NB4 (cell line): ENCODE measurements around the gene SERPINE3.

Experiments
- POLR2A ChIP-seq: IDR thresholded peaks from 2 replicates; pipeline ENCODE4 v1.6.1; 2011; ENCODE audit warnings: mild to moderate bottlenecking; ENCODE audit not compliant: insufficient read length; ENCODE audit errors: extremely low read depth
- TF ChIP-seq, protein P1 (sequence below): IDR thresholded peaks from one replicate; pipeline ENCODE4 v1.5.1; 2012; ENCODE audit warnings: low read depth, low read length

DNA sequence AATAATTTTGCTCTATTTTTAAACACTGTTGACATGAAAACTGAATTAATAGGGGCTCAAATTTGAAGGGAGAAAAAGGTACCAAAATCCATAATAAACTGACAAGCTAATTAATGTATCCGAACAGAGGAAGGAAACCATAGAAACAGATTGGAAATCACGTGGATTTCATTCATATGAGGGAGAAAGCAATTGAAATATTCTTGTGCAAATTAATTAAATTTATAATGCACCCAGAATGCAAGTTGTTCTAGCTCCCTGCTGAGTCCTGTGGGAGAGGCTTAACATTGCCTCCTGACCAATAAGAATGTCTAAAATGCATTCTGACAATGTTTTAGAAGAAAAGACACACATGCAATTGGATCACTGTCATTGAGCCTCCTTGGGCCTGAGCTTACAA is 17.7 kb upstream of the SERPINE3 start:
- TF ChIP-seq, protein P1, sequence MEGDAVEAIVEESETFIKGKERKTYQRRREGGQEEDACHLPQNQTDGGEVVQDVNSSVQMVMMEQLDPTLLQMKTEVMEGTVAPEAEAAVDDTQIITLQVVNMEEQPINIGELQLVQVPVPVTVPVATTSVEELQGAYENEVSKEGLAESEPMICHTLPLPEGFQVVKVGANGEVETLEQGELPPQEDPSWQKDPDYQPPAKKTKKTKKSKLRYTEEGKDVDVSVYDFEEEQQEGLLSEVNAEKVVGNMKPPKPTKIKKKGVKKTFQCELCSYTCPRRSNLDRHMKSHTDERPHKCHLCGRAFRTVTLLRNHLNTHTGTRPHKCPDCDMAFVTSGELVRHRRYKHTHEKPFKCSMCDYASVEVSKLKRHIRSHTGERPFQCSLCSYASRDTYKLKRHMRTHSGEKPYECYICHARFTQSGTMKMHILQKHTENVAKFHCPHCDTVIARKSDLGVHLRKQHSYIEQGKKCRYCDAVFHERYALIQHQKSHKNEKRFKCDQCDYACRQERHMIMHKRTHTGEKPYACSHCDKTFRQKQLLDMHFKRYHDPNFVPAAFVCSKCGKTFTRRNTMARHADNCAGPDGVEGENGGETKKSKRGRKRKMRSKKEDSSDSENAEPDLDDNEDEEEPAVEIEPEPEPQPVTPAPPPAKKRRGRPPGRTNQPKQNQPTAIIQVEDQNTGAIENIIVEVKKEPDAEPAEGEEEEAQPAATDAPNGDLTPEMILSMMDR = no peak
- no peak for TF ChIP-seq POLR2A
